RKO (cell line): ENCODE data around the gene UNKL.
A peak's percentile ranks its signal among the peaks of the same experiment; 100 is the strongest.
"Not testable (repeated sequence)": the region's sequence is repeated elsewhere in the genome, so short reads cannot be mapped to it uniquely, and the experiment has no call there.

Experiments used
- DNase-seq: peaks from one replicate; pipeline ENCODE4 v3.0.0-alpha.2; 2016; ENCODE audit warnings: low spot score

The UNKL gene

DNA sequence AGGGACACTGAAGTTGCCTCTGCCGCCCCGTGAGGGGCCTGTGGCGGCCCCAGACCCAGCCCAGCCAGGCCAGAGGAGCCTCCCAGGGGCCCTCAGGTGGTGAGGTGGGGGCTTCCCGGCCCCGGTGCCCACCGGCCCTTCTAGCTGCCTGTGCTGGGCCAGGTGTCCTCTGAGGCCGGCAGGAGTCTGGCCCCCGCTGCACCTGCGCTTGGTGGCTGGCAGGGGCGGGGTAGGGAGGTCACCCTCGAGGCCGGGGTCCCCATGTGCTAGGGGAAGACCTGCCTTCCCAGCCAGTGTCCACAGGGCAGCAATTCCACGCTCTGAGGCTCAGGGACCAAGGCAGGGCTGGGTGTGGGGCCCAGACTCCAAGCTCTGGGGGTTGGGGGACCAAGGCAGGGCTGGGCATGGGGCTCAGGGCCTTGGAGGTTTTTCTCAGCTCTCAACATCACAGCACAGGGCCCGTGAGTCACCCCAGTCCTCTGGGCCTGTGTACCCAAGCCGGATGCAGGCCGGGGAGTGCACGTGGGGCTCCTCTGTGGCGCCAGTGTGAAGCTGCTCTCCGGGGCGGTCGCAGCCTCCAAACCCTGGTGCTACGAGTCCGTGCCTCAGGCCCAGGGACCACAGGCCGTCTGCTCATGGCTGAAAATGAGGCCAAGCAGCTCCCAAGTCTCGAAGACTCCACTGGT, 31.2 kb upstream of the UNKL start:
- no peak for DNase-seq

DNA sequence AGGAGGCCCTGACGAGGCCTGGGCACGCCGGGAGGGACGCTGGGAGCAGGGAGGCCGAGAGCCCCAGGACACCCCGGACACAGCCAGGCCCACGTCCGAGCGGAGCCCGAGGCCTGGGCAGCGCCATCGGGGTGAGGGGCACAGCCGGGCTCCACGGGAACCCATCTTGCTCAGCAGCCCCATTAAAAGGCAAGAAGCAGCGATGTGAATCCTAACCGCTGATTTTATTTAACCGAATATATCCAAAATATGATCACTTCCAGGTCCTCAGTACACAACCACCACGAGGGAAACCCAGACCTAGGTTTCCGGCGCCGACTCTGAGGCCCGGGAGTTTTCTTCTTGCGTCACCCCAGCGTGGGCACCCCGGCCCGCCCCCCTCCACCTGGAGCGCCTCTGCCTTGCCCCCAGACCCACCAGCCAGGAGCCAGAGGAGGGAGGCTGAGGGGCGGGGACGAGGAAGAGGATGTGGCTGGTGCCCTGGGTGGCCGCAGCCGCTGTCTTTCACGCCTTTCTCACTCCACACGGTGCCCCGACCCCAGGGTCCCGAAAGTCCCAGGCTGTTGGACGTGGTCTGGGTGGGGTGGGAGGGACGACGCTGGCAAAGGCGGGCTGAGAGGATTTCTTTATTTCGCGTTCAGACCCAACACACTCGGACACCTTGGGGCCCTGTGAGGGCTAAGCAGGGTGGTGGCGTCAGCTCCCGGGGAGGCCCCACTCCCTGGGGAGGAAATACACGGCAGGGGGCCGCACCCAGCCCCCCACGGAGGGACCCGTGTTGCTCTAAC, 30.4 kb upstream of the UNKL start:
- no peak for DNase-seq

DNA sequence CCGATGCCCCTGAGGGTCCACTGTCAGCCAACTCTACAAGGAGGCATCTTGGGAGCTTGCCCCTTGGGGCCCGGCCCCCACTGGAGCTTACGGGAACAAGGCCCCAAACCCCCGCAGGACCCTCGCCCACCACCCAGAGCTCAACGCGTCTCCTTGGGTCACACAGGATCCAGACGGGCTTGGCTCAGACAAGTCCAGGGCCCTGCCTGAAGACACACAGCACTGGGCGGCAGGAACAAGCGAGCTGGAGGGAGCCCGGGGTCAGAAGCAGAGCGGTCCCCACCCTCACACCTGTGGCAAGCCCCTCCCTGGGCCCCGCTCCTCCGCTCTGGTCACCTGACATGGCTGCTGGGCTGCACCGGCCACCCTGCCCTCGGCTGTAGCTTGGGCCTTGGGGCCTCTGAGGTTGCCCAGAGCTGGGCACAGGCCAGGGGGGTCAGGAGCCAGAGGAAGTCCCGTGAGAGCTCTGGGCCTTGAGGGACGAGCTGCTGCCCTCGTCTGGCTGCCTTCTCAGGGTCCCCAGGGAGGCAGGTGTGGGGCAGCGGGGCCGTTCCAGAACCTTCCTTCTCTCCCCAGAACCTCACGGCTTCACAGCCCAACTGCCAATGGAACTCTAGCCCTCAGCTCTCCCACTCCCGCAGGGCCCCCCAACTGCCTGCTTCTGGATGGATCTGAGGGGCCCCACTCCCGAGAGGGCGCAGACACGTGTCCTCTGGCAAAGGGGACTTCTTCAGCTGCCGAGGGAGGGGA, 29.7 kb upstream of the UNKL start, which contains the start of gene CCDC154:
TSS of gene CCDC154 (minus strand) at position 577 of the 750 bp plus-strand sequence. CDS start at position 343, 234 bp downstream.
- DNase-seq: no peak

- no peak for DNase-seq
These were observed 29.0 kb upstream of the UNKL start for GRCh38 chr16:1443403-1443973.

GRCh38 chr16:1442697-1443096, 28.2 kb upstream of the UNKL start:
- no peak for DNase-seq

DNA sequence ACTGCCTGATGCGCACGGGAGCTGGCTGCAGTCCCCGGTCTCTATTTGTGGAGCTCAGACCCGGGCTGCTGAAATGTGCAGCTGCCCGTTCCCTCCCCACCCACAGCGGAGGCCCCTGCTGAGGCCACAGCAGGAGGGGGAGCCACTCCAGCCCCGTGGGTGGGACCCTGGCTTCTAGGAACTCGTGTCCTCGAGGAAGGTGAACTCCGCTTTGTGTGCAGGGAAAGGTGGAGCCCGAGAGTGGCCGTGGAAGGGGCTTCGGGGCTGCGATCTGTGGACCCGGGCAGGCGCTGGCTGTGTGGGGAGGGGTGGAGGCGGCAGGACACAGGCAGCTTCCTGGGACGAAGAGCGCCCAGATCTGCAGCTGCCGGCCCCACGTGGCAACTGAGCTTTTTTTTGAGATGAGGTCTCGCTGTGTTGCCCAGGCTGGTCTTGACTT, 26.9 kb upstream of the UNKL start:
- no peak for DNase-seq

DNA sequence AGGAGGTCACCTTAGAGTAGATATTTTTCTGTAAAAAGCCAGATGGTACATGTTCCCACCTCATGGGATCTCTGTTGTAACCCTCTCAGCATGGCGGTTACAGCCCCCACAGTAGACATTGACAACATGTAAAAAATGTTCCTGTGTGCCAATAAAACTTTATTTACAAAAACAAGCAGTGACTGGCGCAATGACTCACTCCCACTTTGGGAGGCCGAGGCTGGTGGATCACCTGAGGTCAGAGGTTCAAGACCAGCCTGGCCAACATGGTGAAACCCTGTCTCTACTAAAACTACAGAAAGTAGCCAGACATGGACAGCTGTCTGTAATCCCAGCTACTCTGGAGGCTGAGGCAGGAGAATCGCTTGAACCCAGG, 25.2 kb upstream of the UNKL start:
- DNase-seq: not testable (repeated sequence)

GRCh38 chr16:1439058-1439698, 24.7 kb upstream of the UNKL start:
- DNase-seq: no peak

DNA sequence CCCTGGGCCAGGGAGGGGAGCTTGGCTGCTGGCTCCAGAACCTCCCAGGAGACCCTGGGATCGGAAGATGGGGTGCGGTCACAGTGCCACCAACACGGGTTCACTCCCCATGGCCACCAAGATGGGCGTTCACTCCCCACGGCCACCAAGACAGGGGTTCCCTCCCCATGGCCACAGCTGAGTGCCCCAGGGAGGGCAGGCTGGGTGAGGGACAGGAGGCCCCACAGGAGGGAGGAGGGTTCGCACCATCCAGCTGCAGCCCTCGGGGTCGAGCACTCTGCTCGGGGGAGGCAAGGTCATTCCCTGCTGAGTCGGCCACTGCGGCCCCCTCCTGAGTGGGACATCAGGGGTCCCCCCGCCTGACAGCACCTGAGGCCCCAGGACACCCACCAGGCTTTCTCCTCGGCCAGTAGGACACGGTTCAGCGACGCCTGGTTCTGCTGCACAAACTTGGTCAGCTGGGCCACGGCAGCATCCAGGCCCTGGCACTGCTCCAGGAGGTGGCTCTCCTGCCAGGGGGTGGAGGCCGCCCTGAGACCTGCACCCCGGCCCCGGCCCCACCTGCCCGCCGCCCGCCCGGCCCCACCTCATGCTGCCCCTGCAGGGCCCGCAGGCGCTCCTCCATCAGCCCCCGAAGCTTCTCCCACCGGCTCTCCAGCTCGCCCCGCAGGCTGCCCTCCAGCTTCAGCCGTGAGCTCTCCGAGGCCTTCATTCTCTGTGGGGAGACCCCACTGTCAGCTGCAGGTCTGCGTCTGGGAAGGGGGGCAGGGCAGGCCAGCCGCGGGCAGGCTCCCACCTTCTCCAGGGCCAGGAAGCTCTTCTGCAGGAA, 23.9 kb upstream of the UNKL start:
- DNase-seq: no peak

GRCh38 chr16:1437606-1438005, 23.1 kb upstream of the UNKL start:
- no peak for DNase-seq

GRCh38 chr16:1436731-1437355, 22.3 kb upstream of the UNKL start:
- DNase-seq: no peak

- peak; percentile 26 for DNase-seq
These were observed 21.6 kb upstream of the UNKL start for GRCh38 chr16:1435921-1436697.

DNA sequence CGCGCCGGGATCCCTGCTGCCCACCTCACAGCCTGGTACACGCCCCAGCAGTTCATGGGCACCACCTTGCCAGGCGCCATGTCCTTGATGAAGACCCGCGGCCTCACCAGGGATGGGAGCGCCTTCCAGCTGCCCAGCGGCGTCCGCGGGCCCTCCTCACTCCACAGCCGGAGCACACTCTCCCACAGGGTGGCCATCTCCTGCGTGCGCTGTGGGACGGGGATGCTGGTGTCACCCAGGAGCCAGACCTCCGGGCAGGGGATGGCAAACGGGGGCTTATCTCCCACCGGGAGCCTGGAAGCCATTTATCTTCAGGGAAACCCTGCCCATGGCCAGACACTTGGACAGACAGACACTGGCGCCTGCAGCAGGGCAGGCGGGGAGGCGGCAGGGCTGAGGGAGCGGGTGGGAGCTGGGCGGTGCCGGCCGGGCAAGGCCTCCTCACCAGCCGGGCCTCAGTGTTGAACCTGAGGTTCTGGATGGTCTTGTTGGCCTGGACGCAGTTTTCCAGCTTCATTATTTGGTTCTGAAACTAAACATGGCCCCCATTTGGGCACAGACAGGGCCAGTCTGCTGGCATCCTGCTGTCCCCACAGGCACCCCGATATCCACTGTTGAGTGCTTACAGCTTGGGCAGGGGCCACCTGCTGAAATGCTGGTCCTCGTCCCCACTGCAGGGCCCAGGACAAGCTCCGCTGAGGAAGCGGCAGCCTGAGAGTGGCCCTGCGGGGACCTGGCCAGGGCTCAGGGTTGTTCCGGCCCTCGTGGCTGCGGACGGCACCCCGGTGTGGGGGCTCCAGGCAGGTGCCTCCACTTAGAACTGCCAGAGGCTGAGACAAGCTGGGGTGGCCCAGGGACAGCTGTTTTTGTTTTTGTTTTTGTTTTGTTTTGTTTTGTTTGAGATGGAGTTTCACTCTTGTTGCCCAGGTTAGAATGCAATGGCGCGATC, 20.4 kb upstream of the UNKL start:
- DNase-seq: no peak

DNA sequence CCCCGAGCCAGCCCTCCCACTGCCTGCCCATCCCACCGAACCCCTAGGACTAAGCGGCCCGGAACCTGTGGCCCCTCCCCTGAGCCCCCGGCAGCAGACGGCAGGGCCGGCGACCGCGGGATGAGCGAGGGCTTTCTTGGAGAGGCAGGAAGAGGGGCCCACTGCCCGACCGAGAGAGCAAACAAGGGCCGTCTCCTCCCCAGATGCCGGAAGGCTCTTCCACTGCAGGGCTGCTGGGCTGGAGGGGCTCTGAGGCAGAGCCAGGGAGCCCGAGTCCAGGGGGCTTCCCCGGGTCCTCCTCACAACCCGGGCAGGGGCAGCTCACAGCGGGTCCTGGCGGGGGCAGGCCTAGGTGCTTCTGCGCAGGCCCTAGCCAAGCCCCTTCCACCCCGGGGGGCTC, 19.3 kb upstream of the UNKL start:
- DNase-seq: no peak

GRCh38 chr16:1433263-1433560, 18.7 kb upstream of the UNKL start:
- no peak for DNase-seq

DNA sequence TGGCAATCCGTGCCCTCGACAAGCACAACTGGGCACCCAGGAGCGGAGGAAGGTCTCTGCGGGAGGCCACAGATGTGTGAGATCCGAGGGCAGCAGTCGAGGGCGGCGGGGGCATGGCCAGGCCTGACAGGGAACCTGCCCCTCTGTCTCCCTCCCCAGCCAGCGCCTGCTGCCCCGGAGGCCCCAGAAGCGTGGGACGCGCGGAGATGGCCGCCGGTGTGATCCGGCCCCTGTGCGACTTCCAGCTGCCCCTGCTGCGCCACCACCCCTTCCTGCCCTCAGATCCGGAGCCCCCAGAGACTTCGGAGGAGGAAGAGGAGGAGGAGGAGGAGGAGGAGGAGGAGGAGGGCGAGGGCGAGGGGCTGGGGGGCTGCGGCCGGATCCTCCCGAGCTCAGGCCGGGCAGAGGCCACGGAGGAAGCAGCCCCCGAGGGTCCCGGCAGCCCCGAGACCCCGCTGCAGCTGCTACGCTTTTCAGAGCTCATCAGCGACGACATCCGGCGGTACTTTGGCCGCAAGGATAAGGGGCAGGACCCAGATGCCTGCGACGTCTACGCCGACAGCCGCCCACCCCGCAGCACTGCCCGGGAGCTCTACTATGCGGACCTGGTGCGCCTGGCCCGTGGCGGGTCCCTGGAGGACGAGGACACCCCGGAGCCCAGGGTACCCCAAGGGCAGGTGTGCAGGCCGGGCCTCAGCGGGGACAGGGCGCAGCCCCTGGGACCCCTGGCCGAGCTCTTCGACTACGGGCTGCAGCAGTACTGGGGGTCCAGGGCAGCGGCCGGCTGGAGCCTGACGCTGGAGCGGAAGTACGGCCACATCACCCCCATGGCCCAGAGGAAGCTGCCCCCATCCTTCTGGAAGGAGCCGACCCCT, 18.1 kb upstream of the UNKL start:
- no peak for DNase-seq

DNA sequence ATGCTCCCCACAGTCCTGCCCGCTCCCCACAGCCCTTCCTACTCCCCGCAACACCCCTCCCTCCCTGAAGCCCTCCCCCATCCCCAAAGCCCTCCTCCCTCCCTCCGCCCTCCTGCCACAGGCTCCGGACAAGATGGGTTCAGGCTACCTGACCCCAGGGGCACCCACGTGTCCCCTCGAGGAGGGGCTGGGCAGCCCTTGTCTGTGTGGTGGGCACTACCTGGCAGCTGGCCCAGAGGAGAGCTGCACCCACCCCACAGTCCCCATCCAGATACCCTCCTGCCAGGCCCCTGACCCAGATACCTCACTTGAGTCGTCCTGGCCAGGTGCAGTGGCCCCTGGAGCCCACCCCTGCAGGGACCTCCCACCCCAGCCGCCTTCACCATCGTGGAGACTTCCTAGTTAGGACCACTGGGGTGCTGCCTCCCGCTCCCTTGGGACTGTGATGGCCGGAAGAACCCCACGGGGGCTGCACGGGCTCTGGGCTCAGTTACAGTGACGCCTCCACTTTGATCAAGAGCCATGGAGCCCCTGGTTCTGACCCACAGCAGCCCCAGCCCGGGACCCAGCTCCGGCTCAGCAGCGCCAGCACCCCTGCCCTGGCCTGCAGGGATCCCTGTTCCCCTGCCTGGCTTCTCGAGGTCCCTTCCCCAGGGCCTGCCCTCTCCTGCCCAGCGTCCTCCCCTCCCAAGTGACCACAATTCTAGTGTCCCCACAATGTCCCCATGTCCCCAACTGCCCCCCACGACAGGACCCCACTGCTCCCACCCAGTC, 17.2 kb upstream of the UNKL start:
- no peak for DNase-seq
